Stimulated activated CD4-positive, alpha-beta T cell treated with anti-CD3 and anti-CD28 coated beads, Interleukin-15, amount 100 ng/mL, for 1 hour (primary cell): ENCODE measurements around the gene ZBTB43.
"Not testable (repeated sequence)": the region's sequence is repeated elsewhere in the genome, so short reads cannot be mapped to it uniquely, and the experiment has no call there.

Experiments used
- DNase-seq, 2 donors: peaks; one replicate each; pipeline ENCODE4 v3.0.0-alpha.2; 2020; ENCODE audit warnings: low read depth in 1 of 2, low spot score in 1 of 2

Gene ZBTB43, protein sequence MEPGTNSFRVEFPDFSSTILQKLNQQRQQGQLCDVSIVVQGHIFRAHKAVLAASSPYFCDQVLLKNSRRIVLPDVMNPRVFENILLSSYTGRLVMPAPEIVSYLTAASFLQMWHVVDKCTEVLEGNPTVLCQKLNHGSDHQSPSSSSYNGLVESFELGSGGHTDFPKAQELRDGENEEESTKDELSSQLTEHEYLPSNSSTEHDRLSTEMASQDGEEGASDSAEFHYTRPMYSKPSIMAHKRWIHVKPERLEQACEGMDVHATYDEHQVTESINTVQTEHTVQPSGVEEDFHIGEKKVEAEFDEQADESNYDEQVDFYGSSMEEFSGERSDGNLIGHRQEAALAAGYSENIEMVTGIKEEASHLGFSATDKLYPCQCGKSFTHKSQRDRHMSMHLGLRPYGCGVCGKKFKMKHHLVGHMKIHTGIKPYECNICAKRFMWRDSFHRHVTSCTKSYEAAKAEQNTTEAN

GRCh38 chr9:126804696-126805553 is at the start of gene ZBTB43:
Gene ZBTB43, plus strand, starts transcription at chr9:126805040. Its CDS starts 27,470 bp downstream, at chr9:126832510.
- DNase-seq = peak; percentile 96 to 97

- no peak for DNase-seq
These were observed 49.4 kb upstream of the ZBTB43 start for GRCh38 chr9:126755317-126755875.

- no peak for DNase-seq
These were observed 48.6 kb upstream of the ZBTB43 start for GRCh38 chr9:126756238-126756637.

DNA sequence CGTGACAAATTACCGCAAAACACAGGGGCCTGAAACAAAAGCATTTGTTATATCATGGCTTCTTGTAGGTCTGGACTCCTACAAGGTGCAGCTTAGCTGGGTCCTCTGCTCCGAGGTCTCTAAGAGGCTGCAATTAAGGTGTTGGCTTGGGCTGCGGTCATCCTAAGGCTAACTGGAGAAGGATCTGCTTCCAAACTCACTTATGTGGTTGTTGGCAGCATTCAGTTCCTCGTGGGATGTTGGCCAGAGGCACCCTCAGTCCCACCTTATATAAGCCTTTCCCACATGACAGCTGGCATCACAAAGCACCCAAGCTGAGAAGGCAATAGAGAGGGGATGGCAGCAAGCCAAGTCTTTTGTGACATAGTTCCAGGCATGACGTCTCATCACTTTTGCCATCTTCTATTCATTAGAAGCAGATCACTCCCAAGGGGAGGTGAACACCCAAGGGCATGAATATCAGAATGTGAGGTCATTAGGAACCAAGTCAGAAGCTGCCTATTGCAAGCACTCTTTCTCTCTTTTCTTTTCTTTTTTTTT is 47.9 kb upstream of the ZBTB43 start:
- no peak for DNase-seq

- no peak for DNase-seq
These were observed 45.8 kb upstream of the ZBTB43 start for GRCh38 chr9:126758916-126759585.

GRCh38 chr9:126761274-126761673 is 43.6 kb upstream of the ZBTB43 start:
- no peak for DNase-seq

- no peak for DNase-seq
These were observed 41.6 kb upstream of the ZBTB43 start for GRCh38 chr9:126763130-126763764.

DNA sequence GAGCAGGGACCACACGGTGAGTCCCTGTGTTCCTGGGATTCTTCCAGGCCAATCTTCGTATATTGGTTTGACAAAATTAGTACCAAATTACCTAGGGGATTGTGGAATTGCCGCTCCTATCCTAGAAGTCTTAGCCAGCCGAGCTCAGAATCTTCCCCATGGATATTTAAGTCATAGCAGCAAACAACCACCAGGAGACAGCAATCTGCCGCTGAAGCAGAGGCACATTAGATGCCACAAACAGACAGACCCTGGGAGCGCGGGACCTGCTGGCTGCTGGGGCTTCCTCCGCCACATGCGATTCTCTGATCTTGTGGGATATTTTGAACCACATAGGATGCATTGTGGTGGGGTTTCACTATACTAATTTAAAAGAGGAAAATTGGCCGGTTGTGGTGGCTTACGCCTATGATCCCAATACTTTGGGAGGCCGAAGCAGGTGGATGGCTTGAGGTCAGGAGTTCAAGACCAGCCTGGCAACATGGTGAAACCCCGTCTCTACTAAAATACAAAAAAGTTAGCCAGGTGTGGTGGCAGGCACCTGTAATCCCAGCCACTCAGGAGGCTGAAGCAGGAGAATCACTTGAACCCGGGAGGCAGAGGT is 31.7 kb upstream of the ZBTB43 start:
- DNase-seq = no peak

GRCh38 chr9:126775926-126776325 is 28.9 kb upstream of the ZBTB43 start:
- no peak for DNase-seq

GRCh38 chr9:126777733-126778132 is 27.1 kb upstream of the ZBTB43 start:
- no peak for DNase-seq

GRCh38 chr9:126778141-126778540 is 26.7 kb upstream of the ZBTB43 start:
- DNase-seq = no peak

GRCh38 chr9:126778696-126779095 is 26.1 kb upstream of the ZBTB43 start:
- DNase-seq = not testable (repeated sequence)

GRCh38 chr9:126781186-126782052 is 23.4 kb upstream of the ZBTB43 start:
- DNase-seq = peak; percentile 69 to 81

GRCh38 chr9:126782053-126782388 is 22.8 kb upstream of the ZBTB43 start:
- no peak for DNase-seq

DNA sequence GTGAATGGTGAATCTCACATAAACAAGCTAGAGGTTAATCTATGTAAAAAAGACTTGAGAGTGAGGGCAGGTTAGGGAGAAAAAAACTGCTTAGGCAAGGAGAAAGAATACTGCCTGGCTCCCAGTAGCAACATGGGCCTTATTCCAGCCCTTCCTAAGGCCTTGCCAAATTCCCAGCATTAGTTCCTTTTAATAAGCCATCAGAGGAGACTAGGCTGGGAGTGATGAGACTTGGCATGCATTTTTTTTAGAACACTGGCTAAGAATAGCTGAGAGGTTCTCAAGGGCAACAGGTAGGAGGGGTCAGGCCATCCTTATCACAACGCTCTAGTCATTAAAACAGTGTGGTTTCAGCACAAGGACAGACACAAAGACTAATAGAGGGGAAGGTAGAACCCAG is 20.9 kb upstream of the ZBTB43 start:
- no peak for DNase-seq

DNA sequence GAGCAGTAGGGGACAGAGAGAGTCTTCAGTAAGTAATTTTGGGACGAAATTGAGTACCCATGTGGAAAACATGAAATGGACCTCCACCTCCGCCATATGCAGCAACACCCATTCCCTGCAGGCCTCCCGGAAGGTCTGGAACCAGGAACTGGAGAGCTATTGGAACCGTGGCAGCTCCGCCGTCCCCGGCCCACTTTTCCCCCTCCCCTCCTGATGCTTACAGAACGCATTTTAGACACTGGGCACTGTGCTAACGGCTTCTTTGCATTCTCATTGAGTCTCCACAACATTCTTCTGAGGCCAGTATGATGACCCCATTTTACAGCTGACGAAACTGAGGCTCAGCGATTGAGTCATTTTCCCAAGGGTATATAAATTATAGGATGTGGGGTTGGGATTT is 20.4 kb upstream of the ZBTB43 start:
- DNase-seq = no peak

- DNase-seq = not testable (repeated sequence)
These were observed 20.0 kb upstream of the ZBTB43 start for GRCh38 chr9:126784841-126785240.

- DNase-seq = no peak
These were observed 16.8 kb upstream of the ZBTB43 start for GRCh38 chr9:126788046-126788445.
